Endothelial cell of coronary artery (primary cell): ENCODE measurements around the gene MAGEB4. TPM values are rescaled to one million over a fixed set of nuclear protein-coding genes. Genes with fewer than 3 reads are reported as not detected.

Source experiments
- total RNA-seq: library from RNA; depleted of rRNA; stranded (reverse); fragments of >200 nt; gene quantifications from 2 replicates; pipeline ENCODE4 v1.2.3, GENCODE V29; 2014

Gene MAGEB4
- not detected in 2 replicates for total RNA-seq

GRCh38 chrX:30241724-30242415 is at the start of gene MAGEB4:
Gene MAGEB4 (plus strand): TSS chrX:30242000. CDS start chrX:30242136, 136 bp downstream.

GRCh38 chrX:30215357-30215843 is 26.4 kb upstream of the MAGEB4 start, which contains the start of gene MAGEB2:
Gene MAGEB2 (plus strand): TSS chrX:30215563. CDS start chrX:30218581, 3,018 bp downstream.

GRCh38 chrX:30230395-30230794 is 11.4 kb upstream of the MAGEB4 start, which contains the start of gene MAGEB3:
Gene MAGEB3 (plus strand): TSS chrX:30230657. CDS start chrX:30235925, 5,268 bp downstream.

GRCh38 chrX:30246769-30247489 is 5.1 kb downstream of the MAGEB4 start, which contains the start of gene MAGEB1:
Gene MAGEB1 (plus strand): TSS chrX:30247146. CDS start chrX:30250494, 3,348 bp downstream.

Other genes with a start within 250 kb of the MAGEB4 start
- not detected in 2 replicates for gene MAGEB2, start 26.4 kb upstream of the MAGEB4 start, total RNA-seq
- gene MAGEB3, start 11.3 kb upstream of the MAGEB4 start, total RNA-seq, result not detected in 2 replicates
- gene MAGEB1, start 5.1 kb downstream of the MAGEB4 start, total RNA-seq, result not detected in 2 replicates
- not detected in 2 replicates for gene NR0B1, start 67.4 kb downstream of the MAGEB4 start, total RNA-seq